GM12878 (cell line): ENCODE measurements around the gene CFAP53. TPM values are rescaled to one million over a fixed set of nuclear protein-coding genes. Genes with fewer than 3 reads are reported as not detected.

ENCODE experiments used
- ATAC-seq: fragments of 200-7000 bp; cut with Tn5 transposase; 3 replicates; pipeline ENCODE4 v1.9.1; 2020; ENCODE audit warnings: mild to moderate bottlenecking, moderate library complexity
- BruUV-seq: library from RNA; stranded (reverse); fragments of 400-500 nt; replicated peaks from 2 replicates; lab custom pipeline; 2021; lab: Mats Ljungman, UMichigan
- CTCF ChIA-PET: fragments of 300-600 bp; sonication (Branson Sonifier 250); formaldehyde crosslinking; extraction: SDS; loops from one replicate; lab custom pipeline; 2021; ENCODE audit warnings: inconsistent platforms; lab: Yijun Ruan, JAX
- POLR2A ChIA-PET: fragments of 350-600 bp; formaldehyde crosslinking; extraction: SDS; loops from one replicate; lab custom pipeline; 2021; ENCODE audit warnings: inconsistent platforms; lab: Charles Lee
- RAD21 ChIA-PET: fragments of 300-600 bp; sonication (Branson Sonifier 250); formaldehyde crosslinking; loops from one replicate; lab custom pipeline; 2023; ENCODE audit warnings: antibody characterized with exemption; ENCODE audit not compliant: unreplicated experiment; lab: Charles Lee
- SMC1A ChIA-PET: fragments of 300-600 bp; sonication (Branson Sonifier 250); formaldehyde crosslinking; loops from one replicate; lab custom pipeline; 2023; ENCODE audit not compliant: unreplicated experiment, uncharacterized antibody; lab: Charles Lee
- DNase-seq: peaks from one replicate; pipeline ENCODE4 v3.0.0-alpha.2; 2011; ENCODE audit warnings: low read depth, low spot score
- FAIRE-seq: peaks from 3 replicates; lab custom pipeline; 2011; peaks lifted over from hg19 to GRCh38; lab: Jason Lieb, UNC
- H2AFZ ChIP-seq: 2 replicates; pipeline ENCODE4 v1.6.0; 2011; ENCODE audit warnings: low read depth, low read length, control low read depth; ENCODE audit not compliant: control insufficient read depth
- H3K27ac ChIP-seq: 2 replicates; pipeline ENCODE4 v1.5.1; 2011; ENCODE audit warnings: control low read depth; ENCODE audit not compliant: control insufficient read depth, insufficient read depth
- H3K27me3 ChIP-seq, 2 experiments: replicated peaks in 1 of 2; 2 replicates each; pipeline versions ENCODE4 v1.6.0 to v1.6.1; 2011; ENCODE audit warnings: low read length in 1 of 2; ENCODE audit not compliant: control insufficient read depth in 2 of 2, insufficient read depth in 2 of 2
- H3K36me3 ChIP-seq, 2 experiments: 2 replicates each; pipeline ENCODE4 v1.5.1; 2011; ENCODE audit warnings: low read length in 1 of 2; ENCODE audit not compliant: control insufficient read depth in 2 of 2, insufficient read depth in 2 of 2
- H3K4me1 ChIP-seq: 2 replicates; pipeline ENCODE4 v1.6.1; 2011; ENCODE audit warnings: mild to moderate bottlenecking, low read length, moderate library complexity, mixed read lengths; ENCODE audit not compliant: control insufficient read depth, insufficient read depth
- H3K4me2 ChIP-seq: 2 replicates; pipeline ENCODE4 v1.6.0; 2011; ENCODE audit warnings: control low read depth; ENCODE audit not compliant: control insufficient read depth, insufficient read depth
- H3K4me3 ChIP-seq: fragments of 200-600 bp; sonication (generic); 2 replicates; pipeline ENCODE4 v1.5.1; 2016
- H3K79me2 ChIP-seq: 2 replicates; pipeline ENCODE4 v1.6.0; 2011; ENCODE audit warnings: low read length; ENCODE audit not compliant: control insufficient read depth, insufficient read depth
- H3K9ac ChIP-seq: 2 replicates; pipeline ENCODE4 v1.8.0; 2011; ENCODE audit warnings: low read length, control low read depth, mixed read lengths; ENCODE audit not compliant: control insufficient read depth, insufficient read depth
- H3K9me3 ChIP-seq: replicated peaks from 3 replicates; pipeline ENCODE4 v1.5.1; 2011; ENCODE audit warnings: mild to moderate bottlenecking, low read length; ENCODE audit not compliant: control insufficient read depth, insufficient read depth
- H4K20me1 ChIP-seq: 2 replicates; pipeline ENCODE4 v1.6.0; 2011; ENCODE audit not compliant: control insufficient read depth, insufficient read depth
- BRCA1 ChIP-seq: IDR thresholded peaks from 2 replicates; pipeline ENCODE4 v1.6.1; 2011; ENCODE audit warnings: low read depth, low read length, improper control_type of control experiment
- CEBPZ ChIP-seq: fragments of 150-350 bp; IDR thresholded peaks from 2 replicates; pipeline ENCODE4 v1.6.1; 2016; ENCODE audit warnings: low read depth, low read length
- FOXK2 ChIP-seq: fragments of 450-650 bp; IDR thresholded peaks from 2 replicates; pipeline ENCODE4 v1.6.1; 2017; ENCODE audit warnings: mild to moderate bottlenecking, moderate library complexity
- HDAC6 ChIP-seq: fragments of 200-600 bp; sonication (generic); IDR thresholded peaks from one replicate; pipeline ENCODE4 v1.8.0; 2017; ENCODE audit warnings: antibody characterized with exemption; ENCODE audit not compliant: unreplicated experiment
- HSF1 ChIP-seq: fragments of 150-350 bp; IDR thresholded peaks from 2 replicates; pipeline ENCODE4 v1.6.1; 2014; ENCODE audit warnings: mild to moderate bottlenecking, low read depth, low read length
- IKZF1 ChIP-seq: fragments of 450-650 bp; conservative IDR thresholded peaks from 2 replicates; pipeline ENCODE4 v1.6.1; 2017; ENCODE audit warnings: antibody characterized with exemption, mild to moderate bottlenecking
- NFXL1 ChIP-seq: fragments of 450-650 bp; IDR thresholded peaks from 2 replicates; pipeline ENCODE4 v1.6.1; 2017; ENCODE audit warnings: antibody characterized with exemption, mild to moderate bottlenecking, borderline replicate concordance
- NR2F1 ChIP-seq: fragments of 450-650 bp; conservative IDR thresholded peaks from 2 replicates; pipeline ENCODE4 v1.6.1; 2017; ENCODE audit warnings: mild to moderate bottlenecking
- PBX3 ChIP-seq: IDR thresholded peaks from 2 replicates; pipeline ENCODE4 v1.6.1; 2011; ENCODE audit warnings: mild to moderate bottlenecking, low read depth, low read length, moderate library complexity; ENCODE audit not compliant: insufficient replicate concordance
- RELA ChIP-seq: fragments of 450-650 bp; IDR thresholded peaks from 2 replicates; pipeline ENCODE4 v1.8.0; 2014; ENCODE audit warnings: borderline replicate concordance; ENCODE audit not compliant: partially characterized antibody
- SP1 ChIP-seq: IDR thresholded peaks from one replicate; pipeline ENCODE4 v1.6.1; 2011; ENCODE audit warnings: low read depth, low read length
- SRF ChIP-seq, 2 experiments: IDR thresholded peaks; 2 replicates each; pipeline ENCODE4 v1.6.1; 2011; ENCODE audit warnings: low read depth in 2 of 2, low read length in 2 of 2, mild to moderate bottlenecking in 1 of 2, moderate library complexity in 1 of 2
- STAT1 ChIP-seq: fragments of 450-650 bp; conservative IDR thresholded peaks from 2 replicates; pipeline ENCODE4 v1.6.1; 2014; ENCODE audit warnings: antibody characterized with exemption, mild to moderate bottlenecking
- TCF12 ChIP-seq: IDR thresholded peaks from 2 replicates; pipeline ENCODE4 v1.6.1; 2011; ENCODE audit warnings: low read depth, mild to moderate bottlenecking, low read length
- WRNIP1 ChIP-seq: IDR thresholded peaks from 2 replicates; pipeline ENCODE4 v1.6.1; 2011; ENCODE audit warnings: low read depth, low read length, improper control_type of control experiment, borderline replicate concordance
- ZBTB4 ChIP-seq: fragments of 450-650 bp; formaldehyde crosslinking; IDR thresholded peaks from 2 replicates; pipeline ENCODE4 v1.4.0; 2022; ENCODE audit warnings: mild to moderate bottlenecking, moderate library complexity
- WGBS: methylation state at CpG from one replicate; pipeline ENCODE4 v1.1.6; 2016; ENCODE audit warnings: low lambda C conversion rate; ENCODE audit not compliant: insufficient replicate concordance, insufficient coverage; ENCODE audit errors: missing lambda C conversion rate; 5-methylcytosine and 5-hydroxymethylcytosine counted together
- in situ Hi-C: fragments of 300-500 bp; cut with MboI; formaldehyde crosslinking; loops from 9 replicates; pipeline ENCODE4 v1.14.3; 2018; ENCODE audit warnings: mixed read lengths
- intact Hi-C: fragments of 100-400 bp; cut with micrococcal nuclease; formaldehyde crosslinking; loops from one replicate; pipeline ENCODE4 v1.14.2; 2022; ENCODE audit not compliant: unreplicated experiment
- polyA plus RNA-seq, 11 experiments: library from polyadenylated mRNA; depleted of rRNA in 4 of 11; unstranded in 6 of 11; stranded (reverse) in 5 of 11; fragments of >200 nt; fragmentation: Nextera tagmentation in 4 of 11; fragmentation: Illumina TruSeq in 1 of 11; extraction: Ambion mirVana in 4 of 11; extraction: Trizol in 1 of 11; gene quantifications; 1 replicate in 1 of 11; 2 replicates in 10 of 11; pipeline versions ENCODE4 v1.2.1 to v1.2.3, GENCODE V29; 2011 to 2016; ENCODE audit warnings: inconsistent platforms in 2 of 11, missing spikeins in 2 of 11, low read depth in 1 of 11
- total RNA-seq, 4 experiments: library from RNA; depleted of rRNA in 3 of 4; stranded (reverse); fragments of >200 nt in 3 of 4; fragmentation: Illumina TruSeq in 1 of 4; extraction: Trizol in 1 of 4; gene quantifications; 2 replicates each; pipeline versions ENCODE4 v1.2.1 to v1.2.3, GENCODE V29; 2013 to 2021

CFAP53 gene
- total and polyA plus RNA-seq, 10 of the 15 experiments (the other 5 are each of a cell fraction or from before 2014, with no cell fraction given): 0.05 to 0.31 (median 0.12) TPM; not detected in 1

GRCh38 chr18:50199921-50200320 is 66.4 kb downstream of the CFAP53 start:
- BruUV-seq: no TSS peak
- ChIA-PET SMC1A (interaction anchor here (6.3 kb wide), 1 partner anchor 157 kb away, joined by 59 read pairs; no protein-coding TSS in a partner anchor), RAD21 (no interaction called here), CTCF (interaction anchor here (1.2 kb wide), 1 partner anchor 157 kb away, joined by 5 read pairs; no protein-coding TSS in a partner anchor), POLR2A (no interaction called here)
- in situ Hi-C loops (no loop called here), intact Hi-C loops (loop anchor here (5.0 to 10.0 kb wide), 4 partner anchors 157 to 685 kb away; no protein-coding TSS in a partner anchor)
- H3K9me3 ChIP-seq: no peaks in the 10 kb centered on the region; the same call in 2 of the 3 replicates
- H3K4me3 ChIP-seq: no peak overlapping the region
- no peak overlapping the region for H3K4me2 ChIP-seq
- H3K27ac ChIP-seq: no peak overlapping the region
- peaks cover 2 to 9% of the 10 kb centered on the region in 2 experiments; a peak in 3 of 4 replicates for H3K27me3 ChIP-seq
- no peak overlapping the region for H2AFZ ChIP-seq
- H3K79me2 ChIP-seq: no peaks in the 10 kb centered on the region
- DNase-seq (no peak), FAIRE-seq (no peak), ATAC-seq (no peak)
- no peaks in the 10 kb centered on the region for H4K20me1 ChIP-seq
- H3K9ac ChIP-seq: no peak overlapping the region
- H3K36me3 ChIP-seq: no peaks in the 10 kb centered on the region
- WGBS: 81% methylated on average over 1 of the region's 1 CpG
- no peaks in the 10 kb centered on the region for H3K4me1 ChIP-seq
- TF ChIP-seq IKZF1 (no peak), NR2F1 (no peak), WRNIP1 (no peak), CEBPZ (no peak), NFXL1 (no peak), TCF12 (no peak), SP1 (no peak), ZBTB4 (CRISPR knock-in tag) (no peak), RELA (no peak), FOXK2 (no peak), HSF1 (no peak), PBX3 (no peak), HDAC6 (no peak), SRF (IDR thresholded peaks at IDR 0.05; ENCODE audit: low read depth in 2 of 2, low read length in 2 of 2) (no peak), STAT1 (no peak), BRCA1 (no peak)
